ENCODE results near the gene RIOK2.
"Not testable (repeated sequence)": the region's sequence is repeated elsewhere in the genome, so short reads cannot be mapped to it uniquely, and the experiment has no call there.

Gene RIOK2

DNA sequence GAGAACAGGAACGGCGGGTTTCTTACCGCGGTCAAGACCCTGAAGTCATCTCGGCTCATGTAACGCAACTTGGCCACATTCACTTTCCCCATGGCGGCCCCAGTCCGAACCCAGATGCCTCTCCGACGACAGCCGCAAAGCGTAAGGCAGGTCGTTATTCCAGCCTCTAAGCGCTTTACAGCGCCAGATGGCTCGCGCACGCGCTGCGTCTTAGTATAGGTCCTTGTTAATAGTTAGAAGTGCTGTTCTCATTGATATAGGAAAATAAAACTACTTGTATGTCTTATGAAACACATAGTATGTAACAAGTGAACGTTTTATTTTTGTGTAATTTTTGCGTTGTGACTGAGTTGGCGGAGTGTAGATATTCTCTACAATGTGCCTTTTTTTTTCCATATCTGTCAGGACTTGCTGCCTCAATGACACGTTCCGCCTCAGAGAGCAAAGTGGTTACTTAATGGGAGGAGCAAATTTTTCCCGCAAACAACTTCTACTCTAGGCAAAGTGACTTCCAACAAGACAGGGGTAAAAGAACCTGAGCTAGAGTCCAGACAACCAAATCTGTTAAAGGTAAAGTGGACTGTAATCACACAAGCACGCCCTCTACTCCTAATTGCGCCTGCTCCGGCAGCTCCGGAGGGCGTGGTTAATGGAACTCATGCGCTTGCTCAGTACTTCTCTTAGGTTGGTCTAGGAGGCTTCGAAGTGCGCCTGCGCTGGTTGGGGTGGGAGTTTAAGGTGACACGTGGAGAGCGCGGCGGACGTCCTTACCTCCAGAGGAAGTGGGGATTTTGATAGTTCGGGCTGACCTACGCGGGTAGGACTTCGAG is at the start of gene RIOK2:
Gene RIOK2 (minus strand): TSS at position 148 of the 830 bp plus-strand sequence. CDS start 56 bp downstream, at position 92.
- peak; percentile 97 for DNase-seq

DNA sequence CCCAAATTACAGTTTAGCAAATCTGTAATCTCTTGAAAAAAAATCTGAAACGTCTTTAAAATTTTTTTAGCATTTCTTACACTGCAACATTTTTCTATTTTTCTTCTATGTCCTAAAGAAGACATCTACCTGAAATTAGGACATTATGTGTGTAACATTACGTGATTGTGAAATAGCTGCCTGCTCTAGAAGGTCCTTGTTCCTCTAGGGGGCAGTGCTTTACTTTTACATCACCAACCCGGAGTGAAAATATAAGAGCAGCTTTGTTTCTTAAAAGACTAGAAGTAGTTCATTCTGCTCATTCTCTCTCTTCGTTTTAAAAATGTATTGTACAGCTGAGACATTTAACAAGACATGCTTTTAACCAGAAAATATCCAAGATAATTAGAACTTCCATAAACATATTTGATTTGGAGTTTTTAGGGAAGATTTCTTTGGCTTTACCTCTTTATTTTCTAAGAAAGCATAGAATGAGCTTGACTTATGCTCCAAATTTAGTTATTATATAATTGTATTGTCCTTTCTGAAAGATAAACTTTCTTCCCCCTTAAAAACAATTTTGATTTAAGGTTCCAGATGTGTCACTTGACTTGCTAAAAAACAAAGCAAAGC is 48.1 kb upstream of the RIOK2 start:
- DNase-seq, result peak; percentile 51

DNA sequence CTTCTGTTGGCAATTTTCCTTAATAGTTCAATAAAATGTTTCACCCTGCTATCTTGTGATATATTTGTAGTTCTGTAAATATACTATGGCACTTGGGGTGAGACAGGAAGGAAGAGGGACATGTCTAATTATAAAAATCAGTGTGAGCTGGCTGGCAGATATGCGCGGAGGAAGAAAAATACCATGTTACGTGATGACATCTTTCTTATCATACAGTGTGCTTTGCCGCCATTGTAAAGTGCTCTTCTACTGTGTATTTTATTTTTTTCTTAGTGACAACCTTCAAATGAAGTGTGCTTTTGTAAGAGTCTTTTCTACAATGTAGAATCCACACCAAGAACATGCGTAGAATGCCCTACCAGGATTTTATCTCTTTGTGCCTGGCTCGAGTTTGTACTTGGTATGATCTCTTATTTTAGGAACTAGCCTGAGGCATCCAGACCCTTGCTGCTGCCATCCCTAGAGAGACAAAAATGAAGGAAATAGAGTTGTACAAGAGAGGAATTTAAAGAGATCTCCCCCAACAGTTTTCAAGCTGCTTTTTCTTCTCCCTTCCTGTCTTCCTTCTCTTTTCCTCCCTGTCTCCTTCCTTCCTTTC is 46.7 kb upstream of the RIOK2 start:
- DNase-seq, result no peak

DNA sequence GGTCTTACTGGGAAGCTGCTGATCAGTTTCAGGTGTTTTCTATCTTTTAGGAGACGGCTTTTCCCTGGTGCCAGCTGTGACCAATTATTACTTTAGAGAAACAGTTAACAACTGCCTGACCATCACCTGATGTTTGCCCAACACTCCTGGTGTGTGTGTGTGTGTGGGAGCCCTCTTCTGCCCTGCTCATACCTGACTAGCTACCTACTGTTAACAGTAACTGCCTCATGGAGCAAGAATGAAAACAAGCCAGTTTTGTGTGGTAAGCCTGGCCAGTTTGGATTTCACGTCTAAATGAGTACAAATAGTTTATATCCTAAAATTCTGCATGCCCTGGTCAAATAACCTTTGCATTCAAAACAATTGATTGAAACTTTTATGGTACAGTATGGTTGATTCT is 46.1 kb upstream of the RIOK2 start:
- no peak for DNase-seq

DNA sequence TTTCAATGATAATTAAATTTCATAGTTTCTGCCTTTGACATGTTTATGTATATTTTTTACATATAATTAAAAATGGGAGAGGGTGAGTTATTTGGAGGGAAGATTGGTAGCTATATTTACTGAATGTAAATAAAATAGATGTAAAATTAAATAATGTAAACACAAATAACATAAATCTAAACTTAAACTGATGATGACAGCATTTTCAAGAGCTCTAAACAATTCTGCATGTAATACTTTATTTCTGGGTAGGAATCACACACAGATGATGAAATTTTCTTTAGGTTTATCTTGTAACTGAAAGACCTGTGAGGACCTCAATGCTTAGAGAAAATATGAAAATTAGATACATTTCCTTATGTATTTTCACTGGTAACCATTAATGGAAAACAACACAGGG is 42.2 kb upstream of the RIOK2 start:
- DNase-seq, result no peak

DNA sequence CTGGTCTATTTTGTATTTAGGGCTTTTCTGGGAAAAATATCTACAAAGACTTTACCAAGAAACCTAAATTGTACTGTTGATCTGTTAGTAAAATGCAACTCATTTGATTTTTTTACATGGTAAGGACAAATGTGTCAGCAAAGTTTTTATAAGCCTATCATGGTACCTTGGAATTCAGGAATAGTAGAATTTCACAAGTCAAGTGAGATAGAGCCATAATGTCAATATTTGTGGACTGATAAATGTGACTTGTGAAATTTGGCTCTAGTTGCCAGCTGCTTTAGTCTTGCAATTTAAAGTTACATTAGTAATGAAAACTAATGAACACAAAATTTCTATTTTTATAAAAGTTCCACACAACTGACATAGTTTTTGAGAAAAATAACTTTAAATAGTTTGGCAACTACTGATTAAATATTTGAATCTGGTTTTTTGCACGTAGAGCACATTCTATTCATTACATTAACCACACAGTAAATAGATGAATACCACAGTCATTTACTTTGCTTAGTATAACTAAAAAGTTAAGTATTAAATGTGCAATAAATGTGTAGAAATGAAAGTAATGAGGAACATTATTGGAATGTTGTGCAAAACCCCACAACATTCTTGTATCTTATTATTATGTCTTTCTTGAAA is 41.2 kb upstream of the RIOK2 start:
- DNase-seq, result no peak

DNA sequence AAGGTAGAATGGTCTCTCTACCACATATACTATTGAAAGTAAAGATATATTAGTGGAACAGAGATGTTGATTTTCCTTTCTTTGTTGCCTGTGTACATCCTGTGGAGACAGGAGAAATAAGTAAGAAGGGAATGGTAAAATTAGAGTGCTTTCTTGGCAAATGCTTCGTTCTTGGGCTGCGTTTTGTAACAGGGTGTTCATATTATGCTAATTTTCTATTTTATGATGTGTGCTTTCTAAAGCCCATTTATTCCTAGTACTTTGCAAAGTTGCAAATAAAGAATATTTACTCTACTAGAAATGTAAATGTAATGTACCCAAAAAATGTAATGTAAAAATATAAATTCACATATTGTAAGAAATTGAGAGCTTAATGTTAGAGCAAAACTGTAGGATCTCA is 40.5 kb upstream of the RIOK2 start:
- no peak for DNase-seq

DNA sequence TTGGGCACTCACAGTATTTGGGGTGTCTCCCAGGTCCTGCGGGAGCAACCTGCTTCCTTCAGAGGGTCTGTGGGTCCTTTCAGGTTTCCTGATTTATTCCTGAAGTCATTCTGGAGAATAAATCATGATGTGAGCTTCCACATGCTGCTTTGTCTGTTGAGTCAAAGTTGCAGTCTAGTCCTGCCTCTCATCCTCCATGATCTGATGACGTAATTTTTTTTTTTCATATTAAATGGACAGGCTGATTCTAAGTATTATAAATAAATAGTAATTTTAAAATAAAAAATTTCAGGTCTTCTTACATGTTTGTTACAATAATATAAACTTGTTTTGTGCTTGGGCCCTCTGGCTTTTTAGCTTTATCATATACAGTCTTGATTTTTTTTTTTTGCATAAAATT is 26.3 kb upstream of the RIOK2 start:
- DNase-seq, result no peak

DNA sequence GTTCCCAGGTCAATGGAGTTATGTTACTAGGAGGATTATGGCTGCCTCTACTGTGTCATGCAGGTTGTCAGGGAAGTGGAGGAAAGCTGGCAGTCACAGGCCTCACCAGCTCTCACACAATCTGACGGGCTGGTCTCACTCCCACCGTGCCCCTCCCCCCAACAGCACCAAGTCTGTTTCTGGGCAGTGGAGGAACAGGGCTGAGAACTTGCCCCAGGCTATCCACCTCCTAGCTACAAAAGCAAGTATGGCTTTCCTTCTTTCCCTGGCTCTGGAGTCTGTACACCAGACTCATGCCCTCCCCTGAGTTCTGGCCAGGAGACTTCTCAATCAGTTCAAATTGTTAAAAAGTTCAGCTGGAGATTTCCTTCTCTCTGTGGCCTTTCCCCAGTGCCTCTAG is 25.7 kb upstream of the RIOK2 start:
- no peak for DNase-seq

DNA sequence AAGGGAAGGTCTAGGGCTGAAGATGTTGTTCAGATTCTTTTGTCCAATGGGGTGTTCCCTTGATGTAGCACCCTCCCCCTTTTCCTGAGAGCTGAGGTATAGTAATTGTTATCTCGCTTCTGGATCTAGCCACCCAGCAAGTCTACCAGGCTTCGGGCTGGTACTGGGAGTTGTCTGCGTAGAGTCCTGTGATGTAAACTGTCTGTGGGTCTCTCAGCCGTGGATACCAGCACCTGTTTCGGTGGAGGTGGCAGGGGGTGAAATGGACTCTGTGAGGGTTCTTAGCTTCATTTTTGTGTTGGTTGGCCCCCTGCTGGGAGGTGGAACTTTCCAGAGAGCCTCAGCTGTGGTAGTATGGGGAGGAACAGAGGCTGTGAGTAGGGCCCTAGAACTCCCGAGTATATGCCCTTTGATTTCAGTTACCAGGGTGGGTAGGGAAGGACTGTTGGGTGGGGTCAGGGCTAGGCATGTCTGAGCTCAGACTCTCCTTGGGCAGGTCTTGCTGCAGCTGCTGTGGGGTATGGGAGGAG is 25.2 kb upstream of the RIOK2 start:
- no peak for DNase-seq

DNA sequence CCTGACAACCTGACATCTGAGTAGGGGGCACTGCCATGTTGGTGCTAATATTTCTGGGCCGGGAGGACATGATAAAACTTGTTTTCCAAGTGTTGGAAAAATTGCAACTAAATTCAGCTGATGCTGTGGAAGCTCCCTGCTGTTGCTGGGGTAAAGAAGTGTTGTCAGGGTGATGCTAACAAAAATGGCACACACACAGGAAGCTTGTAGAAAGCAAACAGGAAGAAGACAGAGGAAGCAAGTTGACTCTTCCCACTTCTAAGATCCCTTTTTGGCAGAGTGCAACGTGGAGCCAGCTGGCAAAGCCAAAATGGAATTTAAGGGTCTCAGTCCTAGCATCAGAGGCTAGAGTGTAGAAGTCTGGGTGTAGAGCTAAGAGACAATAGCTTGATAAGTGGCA is 11.3 kb upstream of the RIOK2 start:
- no peak for DNase-seq

DNA sequence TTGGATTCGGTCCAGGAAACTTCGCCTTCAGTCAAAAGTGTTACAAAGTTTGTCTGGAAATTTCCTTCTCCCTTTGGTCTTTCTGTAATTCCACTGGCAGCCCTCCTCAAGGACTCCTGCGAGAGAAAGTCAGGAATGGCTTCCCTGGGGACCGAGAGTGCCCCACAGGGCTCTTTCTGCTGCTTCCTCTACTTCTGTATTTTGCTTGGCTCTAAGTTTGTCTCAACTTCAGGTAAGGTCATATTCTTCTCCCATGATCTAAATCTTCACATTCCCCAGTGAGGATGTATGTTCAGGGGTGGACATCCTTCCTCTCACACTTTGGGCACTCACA is 10.3 kb upstream of the RIOK2 start:
- no peak for DNase-seq

DNA sequence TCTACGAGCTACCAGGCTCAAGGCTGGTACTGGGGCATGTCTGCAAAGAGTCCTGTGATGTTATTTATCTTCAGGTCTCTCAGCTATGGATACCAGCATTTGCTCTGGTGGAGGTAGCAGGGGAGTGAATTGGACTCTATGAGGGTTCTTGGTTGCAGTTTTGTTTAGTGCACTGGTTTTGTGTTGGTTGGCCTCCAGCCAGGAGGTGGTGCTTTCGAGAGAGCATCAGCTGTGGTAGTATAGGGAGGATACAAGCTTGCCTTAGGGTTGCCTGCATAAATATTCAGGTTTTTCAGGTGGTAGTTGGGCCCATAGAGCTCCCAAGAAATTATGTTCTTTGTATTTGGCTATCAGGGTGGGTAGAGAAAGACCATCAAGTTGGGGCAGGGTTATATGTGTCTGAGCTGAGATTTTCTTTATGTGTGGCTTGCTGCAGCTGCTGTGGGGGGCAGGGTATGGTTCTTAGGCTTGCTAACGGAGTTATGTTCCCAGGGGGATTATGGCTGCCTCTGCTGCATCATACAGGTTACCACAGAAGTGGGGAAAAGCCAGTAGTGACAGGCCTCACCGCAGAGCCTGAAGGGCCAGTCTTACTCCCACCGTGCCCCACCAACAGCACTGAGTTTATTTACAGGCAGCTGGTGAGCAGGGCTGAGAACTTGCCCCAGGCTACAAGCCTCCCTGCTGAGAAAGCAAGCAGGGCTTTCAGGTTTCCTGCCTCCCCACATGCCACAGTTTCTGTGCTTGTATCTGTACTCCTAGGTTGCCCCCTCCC is 9.7 kb upstream of the RIOK2 start:
- peak; percentile 52 for DNase-seq

DNA sequence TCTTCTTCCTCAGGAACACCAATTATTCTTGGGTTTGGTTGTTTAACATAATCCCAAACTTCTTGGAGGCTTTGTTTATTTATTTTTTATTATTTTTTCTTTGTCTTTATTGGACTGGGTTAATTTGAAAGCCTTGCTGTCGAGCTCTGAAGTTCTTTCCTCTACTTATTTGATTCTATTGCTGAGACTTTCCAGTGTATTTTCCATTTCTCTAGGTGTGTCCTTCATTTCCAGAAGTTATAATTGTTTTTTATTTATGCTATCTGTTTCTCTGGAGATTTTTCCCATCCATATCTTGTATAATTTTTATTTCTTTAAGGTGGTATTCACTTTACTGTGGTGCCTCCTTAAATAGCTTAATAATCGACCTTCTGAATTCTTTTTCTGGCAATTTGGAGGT is 8.8 kb upstream of the RIOK2 start:
- DNase-seq, result no peak

DNA sequence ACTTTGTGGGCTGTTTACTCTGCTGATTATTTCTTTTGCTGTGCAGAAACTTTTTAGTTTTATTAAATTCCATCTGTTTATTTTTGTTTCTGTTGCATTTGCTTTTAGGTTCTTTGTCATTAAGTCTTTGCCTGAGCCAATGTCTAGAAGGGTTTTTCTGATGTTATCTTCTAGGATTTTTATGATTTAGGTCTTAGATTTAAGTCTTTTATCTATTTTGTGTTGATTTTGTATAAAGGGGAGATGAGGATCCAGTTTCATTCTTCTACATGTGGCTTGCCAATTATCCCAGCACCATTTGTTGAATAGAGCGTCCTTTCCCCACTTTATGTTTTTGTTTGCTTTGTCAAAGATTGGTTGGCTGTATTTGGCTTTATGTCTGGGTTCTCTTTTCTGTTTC is 6.5 kb upstream of the RIOK2 start:
- not testable (repeated sequence) for DNase-seq

DNA sequence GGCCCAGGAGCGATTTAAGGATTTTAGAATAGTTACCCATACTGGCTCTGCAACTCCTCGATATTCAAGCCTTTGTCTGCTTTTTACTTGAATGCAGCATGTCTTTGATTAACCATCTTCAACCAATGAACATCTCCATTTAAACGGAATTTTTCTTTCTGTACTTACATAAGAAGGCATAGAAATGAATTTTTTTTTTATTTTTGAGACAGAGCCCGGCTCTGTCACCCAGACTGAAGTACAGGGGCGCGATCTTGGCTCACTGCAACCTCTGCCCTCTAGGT is 825 bp upstream of the RIOK2 start:
- no peak for DNase-seq

DNA sequence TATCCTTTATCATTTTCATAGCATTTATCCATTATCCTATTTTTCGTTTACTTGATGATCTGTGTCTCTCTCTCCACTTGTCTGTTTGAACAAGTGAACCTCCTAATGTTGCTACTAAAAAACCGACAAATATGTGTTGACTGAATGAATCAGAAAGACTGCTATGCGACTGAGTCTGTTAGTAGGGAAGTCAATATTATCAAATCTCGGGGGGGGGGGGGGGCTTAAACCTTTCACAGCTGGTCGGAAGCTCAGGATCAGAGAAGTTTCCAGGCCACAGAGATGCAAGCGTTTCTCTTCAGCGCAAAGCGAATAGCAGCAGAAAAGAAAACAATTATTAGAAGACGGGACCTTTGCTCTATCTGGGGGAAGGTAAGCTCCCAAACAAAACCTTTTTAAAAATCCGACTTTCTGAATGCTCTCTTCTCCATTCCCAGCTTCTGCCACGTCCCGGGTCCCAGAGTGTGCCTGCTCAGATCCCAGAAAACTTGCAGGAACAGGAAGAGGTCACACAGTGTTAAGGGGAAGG is 412 bp downstream of the RIOK2 start:
- DNase-seq, result no peak

DNA sequence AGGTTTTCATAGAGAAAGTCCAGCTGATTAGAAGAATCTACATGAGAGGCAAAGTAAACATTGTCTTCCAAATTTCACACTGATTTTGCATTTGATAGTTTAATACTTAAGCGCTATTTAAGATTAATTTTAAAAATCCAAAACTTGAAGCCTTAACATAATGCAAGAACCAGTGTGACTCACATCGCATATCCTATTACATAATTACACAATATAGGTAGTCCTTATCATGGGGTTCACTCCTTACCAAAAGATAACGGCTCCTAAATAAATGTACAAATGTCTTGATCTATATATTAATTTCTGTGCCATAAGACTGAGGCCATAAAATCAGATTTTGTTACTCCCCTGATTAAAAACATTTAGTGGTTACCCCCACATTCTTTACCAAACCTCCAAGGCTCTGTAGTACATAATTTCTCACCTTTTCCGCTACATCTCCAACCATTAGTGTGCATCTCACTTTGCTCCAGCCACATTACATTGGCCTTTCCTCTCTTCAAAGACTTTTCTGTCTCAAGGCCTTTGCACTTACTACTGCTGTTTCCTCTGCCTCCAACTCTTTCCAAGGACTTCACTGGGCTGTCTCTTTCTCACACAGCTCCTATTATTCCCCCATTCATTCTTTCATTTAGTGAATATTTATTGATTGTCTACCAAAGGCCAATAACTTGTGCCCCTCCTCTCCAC is 1.0 kb downstream of the RIOK2 start:
- DNase-seq, result no peak

DNA sequence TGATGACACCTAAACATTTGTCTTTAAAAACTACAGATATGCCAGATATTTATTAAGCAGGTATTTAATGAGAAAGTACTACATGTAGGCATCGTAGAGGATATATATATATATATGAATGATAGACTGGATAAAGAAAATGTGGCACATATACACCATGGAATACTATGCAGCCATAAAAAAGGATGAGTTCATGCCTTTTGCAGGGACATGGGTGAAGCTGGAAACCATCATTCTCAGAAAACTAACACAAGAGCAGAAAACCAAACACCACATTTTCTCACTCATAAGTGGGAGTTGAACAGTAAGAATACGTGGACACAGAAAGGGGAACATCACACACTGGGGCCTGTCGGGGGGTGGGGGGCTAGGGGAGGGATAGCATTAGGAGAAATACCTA is 3.6 kb downstream of the RIOK2 start:
- not testable (repeated sequence) for DNase-seq

DNA sequence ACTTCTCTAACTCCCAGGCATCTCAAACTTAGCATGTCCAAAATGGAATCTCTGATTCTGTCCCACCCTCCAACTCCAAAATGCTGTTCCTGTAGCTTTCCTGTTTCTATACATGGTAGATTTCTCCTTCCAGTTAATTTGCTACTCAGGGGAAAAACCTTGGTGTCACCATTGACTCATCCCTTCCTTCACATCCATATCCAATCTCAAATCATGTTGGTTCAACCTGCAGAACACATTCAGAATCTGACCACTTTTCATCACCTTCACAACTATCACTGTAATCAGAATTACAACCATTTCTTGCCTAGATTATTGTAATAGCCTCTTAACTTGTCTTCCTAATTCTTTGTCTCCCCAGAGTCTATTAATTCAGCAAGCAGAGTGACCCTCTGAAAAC is 10.8 kb downstream of the RIOK2 start:
- DNase-seq, result no peak

DNA sequence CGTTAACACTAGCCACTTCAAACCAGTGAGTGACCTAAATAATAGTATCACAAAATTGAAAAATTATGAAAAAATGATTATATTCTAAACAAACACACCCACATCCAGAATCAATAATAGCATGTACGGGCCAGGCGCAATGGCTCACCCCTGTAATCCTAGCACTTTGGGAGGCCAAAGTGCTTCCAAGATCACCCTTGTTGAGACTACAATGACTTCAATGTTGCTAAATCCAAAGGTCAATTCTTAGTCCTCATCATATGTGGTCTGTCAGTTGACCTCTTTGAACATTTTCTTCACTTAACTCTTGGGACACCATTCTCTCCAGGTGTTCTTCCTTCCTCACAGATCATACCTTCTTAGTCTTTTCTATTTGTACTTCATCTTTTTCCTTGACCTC is 11.3 kb downstream of the RIOK2 start:
- no peak for DNase-seq

DNA sequence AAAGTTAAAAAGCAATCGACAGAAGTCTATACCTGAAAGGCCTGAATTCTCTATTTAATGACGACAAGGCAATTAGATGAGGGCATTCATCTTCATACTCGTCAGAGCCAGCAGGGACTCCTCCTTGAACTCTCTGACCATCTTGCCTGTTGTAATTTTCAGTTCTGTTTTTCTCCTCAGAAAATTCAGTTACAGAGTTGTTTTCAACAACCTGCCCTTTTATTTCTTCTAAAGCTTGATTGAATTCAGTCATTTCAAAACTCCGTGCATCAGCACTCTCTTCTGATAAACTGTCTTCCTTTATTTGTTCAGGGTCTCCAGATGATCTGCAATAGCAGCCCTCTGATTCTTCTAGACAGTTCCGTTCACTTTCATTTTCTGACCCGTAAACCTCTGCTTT is 15.6 kb downstream of the RIOK2 start:
- DNase-seq, result no peak
